GM18505 (cell line): ENCODE data around the gene NSD1.

Experiments
- ATAC-seq: cut with Tn5 transposase; IDR thresholded peaks from one replicate; pipeline ENCODE4 v1.9.1; 2021; ENCODE audit not compliant: unreplicated experiment
- POLR2A ChIP-seq: IDR thresholded peaks from 4 replicates; pipeline ENCODE4 v1.6.1; 2011; ENCODE audit warnings: borderline replicate concordance; ENCODE audit not compliant: insufficient read depth, insufficient read length; ENCODE audit errors: extremely low read depth

The NSD1 gene

GRCh38 chr5:177093803-177094202 lies 39.8 kb upstream of the NSD1 start:
- ATAC-seq, result no peak
- no peak for TF ChIP-seq POLR2A

GRCh38 chr5:177094224-177095087 lies 39.1 kb upstream of the NSD1 start:
- no peak for TF ChIP-seq POLR2A
- ATAC-seq, result no peak

GRCh38 chr5:177095088-177095669 lies 38.4 kb upstream of the NSD1 start:
- no peak for TF ChIP-seq POLR2A
- no peak for ATAC-seq

GRCh38 chr5:177096162-177097015 lies 37.2 kb upstream of the NSD1 start:
- no peak for TF ChIP-seq POLR2A
- no peak for ATAC-seq

GRCh38 chr5:177097016-177097985 lies 36.3 kb upstream of the NSD1 start:
- no peak for TF ChIP-seq POLR2A
- no peak for ATAC-seq

GRCh38 chr5:177098120-177098469 lies 35.5 kb upstream of the NSD1 start:
- ATAC-seq, result no peak
- no peak for TF ChIP-seq POLR2A

GRCh38 chr5:177098470-177099141 lies 35.0 kb upstream of the NSD1 start:
- TF ChIP-seq POLR2A, result no peak
- no peak for ATAC-seq

- no peak for TF ChIP-seq POLR2A
- no peak for ATAC-seq
Measured at GRCh38 chr5:177099422-177100093, 34.0 kb upstream of the NSD1 start.

GRCh38 chr5:177100714-177101121 lies 32.9 kb upstream of the NSD1 start:
- TF ChIP-seq POLR2A, result no peak
- ATAC-seq, result no peak

- TF ChIP-seq POLR2A, result no peak
- no peak for ATAC-seq
Measured at GRCh38 chr5:177103523-177104253, 29.9 kb upstream of the NSD1 start.
